ENCODE results near the gene TNRC6A.

The TNRC6A gene

DNA sequence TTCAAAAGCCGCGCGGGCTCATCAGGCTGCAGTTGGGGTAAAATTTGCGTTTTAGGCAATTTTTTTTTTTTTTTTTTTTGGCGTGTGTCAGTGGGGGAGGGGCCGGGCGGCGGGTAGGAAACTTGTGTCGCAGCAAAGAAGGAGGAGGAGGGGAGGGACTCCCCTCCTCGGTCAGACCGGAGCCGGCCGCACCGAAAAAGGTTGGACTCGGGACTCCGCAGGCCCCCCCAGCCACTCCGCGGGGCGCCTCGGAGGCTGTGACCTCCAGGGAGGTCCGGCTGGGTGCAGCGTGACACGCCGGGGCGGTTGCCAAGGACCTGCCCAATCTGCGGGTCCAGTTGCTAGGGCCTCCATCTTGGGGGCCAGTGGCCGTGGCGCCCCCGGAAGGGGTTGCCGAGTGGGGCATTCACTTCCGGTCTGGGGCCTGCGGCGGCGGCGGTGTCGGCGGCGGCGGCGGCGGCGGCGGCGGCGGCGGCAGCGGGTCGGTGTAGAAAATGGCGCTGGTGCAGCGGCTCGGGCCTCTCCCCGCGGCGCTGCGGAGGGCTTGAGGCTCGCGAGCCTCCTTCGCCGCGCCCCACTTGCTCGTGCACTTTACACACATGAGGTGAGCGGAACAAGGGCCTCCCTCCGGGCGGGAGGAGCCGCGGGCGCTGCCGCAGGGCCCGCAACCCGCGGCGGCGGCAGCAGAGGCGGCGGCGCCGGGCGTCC is at the start of gene TNRC6A:
Gene TNRC6A (plus strand): TSS at position 409 of the 708 bp plus-strand sequence. CDS start 191 bp downstream, at position 600.
- TF ChIP-seq CTCF (IDR thresholded peaks at IDR 0.05; ENCODE audit: low read depth, low read length), result no peak
- DNase-seq (ENCODE audit: low read depth, low spot score), result peak; percentile 92
- peak within 1 kb of the TSS; percentile 89 for H3K4me3 ChIP-seq (ENCODE audit: low read depth, low read length)
- in situ Hi-C loops (cut with HindIII; ENCODE audit: low sequenced_read_pairs), result no loop called here

- no peak for TF ChIP-seq CTCF (IDR thresholded peaks at IDR 0.05; ENCODE audit: low read depth, low read length)
- in situ Hi-C loops (cut with HindIII; ENCODE audit: low sequenced_read_pairs), result no loop called here
- H3K4me3 ChIP-seq (ENCODE audit: low read depth, low read length), result no peak overlapping the region
- no peak for DNase-seq (ENCODE audit: low read depth, low spot score)
Measured at GRCh38 chr16:24681793-24682192, 47.7 kb upstream of the TNRC6A start.

- TF ChIP-seq CTCF (IDR thresholded peaks at IDR 0.05; ENCODE audit: low read depth, low read length), result no peak
- in situ Hi-C loops (cut with HindIII; ENCODE audit: low sequenced_read_pairs), result no loop called here
- H3K4me3 ChIP-seq (ENCODE audit: low read depth, low read length), result no peak overlapping the region
- DNase-seq (ENCODE audit: low read depth, low spot score), result no peak
Measured at GRCh38 chr16:24683250-24683649, 46.2 kb upstream of the TNRC6A start.

- TF ChIP-seq CTCF (IDR thresholded peaks at IDR 0.05; ENCODE audit: low read depth, low read length), result no peak
- no peak for DNase-seq (ENCODE audit: low read depth, low spot score)
- H3K4me3 ChIP-seq (ENCODE audit: low read depth, low read length), result no peak overlapping the region
- in situ Hi-C loops (cut with HindIII; ENCODE audit: low sequenced_read_pairs), result no loop called here
Measured at GRCh38 chr16:24683847-24684493, 45.5 kb upstream of the TNRC6A start.

GRCh38 chr16:24685539-24686432 is 43.7 kb upstream of the TNRC6A start:
- H3K4me3 ChIP-seq (ENCODE audit: low read depth, low read length), result no peak overlapping the region
- TF ChIP-seq CTCF (IDR thresholded peaks at IDR 0.05; ENCODE audit: low read depth, low read length), result no peak
- in situ Hi-C loops (cut with HindIII; ENCODE audit: low sequenced_read_pairs), result no loop called here
- peak; percentile 87 for DNase-seq (ENCODE audit: low read depth, low spot score)

DNA sequence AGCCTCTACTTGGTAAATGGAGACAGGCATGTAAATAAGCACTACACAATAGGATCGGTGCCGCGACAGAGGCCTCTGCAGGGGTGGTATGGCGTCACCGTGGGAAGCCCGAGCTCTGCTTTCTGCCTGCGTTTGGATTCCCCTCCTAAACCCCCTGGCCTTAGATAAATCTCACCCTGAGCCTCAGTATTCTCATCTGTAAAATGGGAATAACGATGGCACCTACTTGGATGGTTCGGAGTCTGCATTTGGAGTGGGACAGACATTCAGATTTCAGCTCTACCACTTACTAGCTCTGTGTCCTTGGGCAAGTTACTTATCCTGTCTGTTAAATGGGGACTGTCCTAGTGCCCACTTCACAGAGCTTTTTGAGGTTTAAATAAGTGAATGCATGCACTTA is 42.8 kb upstream of the TNRC6A start:
- DNase-seq (ENCODE audit: low read depth, low spot score), result no peak
- in situ Hi-C loops (cut with HindIII; ENCODE audit: low sequenced_read_pairs), result no loop called here
- no peak for TF ChIP-seq CTCF (IDR thresholded peaks at IDR 0.05; ENCODE audit: low read depth, low read length)
- no peak overlapping the region for H3K4me3 ChIP-seq (ENCODE audit: low read depth, low read length)

Data from astrocyte of the spinal cord (primary cell).